ENCODE data around the gene TOP1.

Gene TOP1

DNA sequence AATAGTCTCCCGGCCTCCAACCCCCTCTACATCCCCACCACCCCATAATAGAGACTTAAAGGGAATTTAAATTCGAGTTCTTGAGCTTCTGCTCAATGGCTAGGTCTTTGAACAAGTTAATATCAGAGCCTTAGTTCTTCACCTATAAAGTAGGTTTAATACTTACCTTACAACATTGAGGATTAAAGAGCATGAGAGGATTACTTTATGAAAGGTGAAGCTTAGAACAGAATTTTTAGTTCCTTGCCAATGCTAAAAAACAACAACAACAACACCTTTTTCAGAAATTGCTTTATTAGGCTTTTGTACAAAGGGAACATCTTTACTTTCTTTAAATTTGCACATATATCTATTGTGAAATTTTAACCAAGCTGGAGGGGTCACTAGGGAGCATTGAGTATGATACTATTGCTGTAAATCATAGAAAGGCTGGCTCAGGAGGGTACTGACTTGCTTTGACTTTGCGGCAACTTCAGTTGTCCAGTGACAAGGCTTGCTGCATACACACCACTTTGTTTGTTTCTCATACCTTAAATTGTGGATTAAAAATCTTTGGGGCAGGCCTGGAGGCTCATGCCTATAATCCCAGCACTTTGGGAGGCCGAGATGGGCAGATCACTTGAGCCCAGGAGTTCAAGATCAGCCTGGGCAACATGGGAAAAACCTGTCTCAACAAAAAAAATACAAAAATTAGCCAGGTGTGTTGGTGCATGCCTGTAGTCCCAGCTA lies 9.7 kb downstream of the TOP1 start:
- DNase-seq (ENCODE audit: low spot score) = no peak

DNA sequence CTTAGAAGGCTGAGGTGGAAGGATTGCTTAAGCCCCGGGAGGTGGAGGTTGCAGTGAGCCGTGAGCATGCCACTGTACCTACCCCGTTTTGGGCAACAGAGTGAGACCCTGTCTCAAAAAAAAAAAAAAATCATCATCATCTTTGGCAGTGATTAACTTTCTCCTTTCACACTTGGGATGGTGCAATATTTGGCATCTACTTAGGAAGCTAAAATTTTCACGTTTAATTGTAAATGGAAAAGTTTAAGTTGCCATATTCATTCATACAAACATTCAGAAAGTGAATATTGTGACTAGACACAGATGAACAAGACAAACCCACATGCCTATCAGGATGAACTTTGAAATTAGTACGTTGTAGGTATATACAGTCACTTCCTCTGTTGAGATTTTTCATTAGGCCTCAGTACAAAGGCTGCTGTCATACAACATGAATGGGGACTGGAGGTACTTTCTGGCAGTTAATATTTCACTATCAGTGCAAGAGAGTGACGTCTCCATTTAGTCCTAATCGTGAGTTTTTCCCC lies 10.3 kb downstream of the TOP1 start:
- DNase-seq (ENCODE audit: low spot score) = no peak

DNA sequence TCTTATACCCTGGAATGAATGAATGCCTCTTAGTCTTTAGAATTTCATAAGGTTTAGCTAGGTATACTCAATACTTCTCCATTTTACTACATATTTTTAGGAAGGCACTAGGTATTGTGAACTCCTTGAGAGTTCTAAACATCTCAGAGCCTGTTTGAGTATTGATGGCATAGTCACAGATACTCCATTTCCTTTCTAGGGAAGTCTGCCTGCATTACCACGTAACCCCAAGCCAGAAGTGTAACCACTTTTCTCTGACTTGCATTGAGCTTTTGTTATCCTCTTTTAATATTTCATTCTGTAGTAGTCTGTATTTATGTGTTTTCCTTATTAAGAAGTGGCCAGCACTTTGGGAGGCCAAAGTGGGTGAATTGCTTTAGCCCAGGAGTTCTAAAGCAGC lies 12.2 kb downstream of the TOP1 start:
- no peak for DNase-seq (ENCODE audit: low spot score)

- no peak for DNase-seq (ENCODE audit: low spot score)
These were observed 13.1 kb downstream of the TOP1 start for GRCh38 chr20:41041693-41042092.

GRCh38 chr20:41044409-41045062 lies 15.9 kb downstream of the TOP1 start:
- DNase-seq (ENCODE audit: low spot score) = no peak

DNA sequence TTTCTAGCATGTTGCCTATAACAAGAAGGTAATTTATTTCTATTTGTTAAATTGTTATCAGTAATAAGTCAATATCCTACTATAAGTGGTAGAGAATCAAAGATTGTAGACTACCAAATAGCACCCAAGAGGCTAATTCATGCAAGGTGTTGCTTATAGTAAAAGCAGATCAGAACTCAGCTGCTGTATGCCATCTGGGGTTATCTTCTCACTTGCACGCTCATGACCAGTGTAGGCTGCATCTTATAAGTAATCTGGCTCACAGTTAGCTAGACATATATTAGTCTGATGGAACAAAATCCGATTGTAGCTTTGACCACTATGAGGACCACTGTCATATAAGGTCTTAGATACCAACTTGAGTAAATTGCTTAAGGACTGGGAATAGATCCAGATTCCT lies 17.0 kb downstream of the TOP1 start:
- DNase-seq (ENCODE audit: low spot score) = no peak

DNA sequence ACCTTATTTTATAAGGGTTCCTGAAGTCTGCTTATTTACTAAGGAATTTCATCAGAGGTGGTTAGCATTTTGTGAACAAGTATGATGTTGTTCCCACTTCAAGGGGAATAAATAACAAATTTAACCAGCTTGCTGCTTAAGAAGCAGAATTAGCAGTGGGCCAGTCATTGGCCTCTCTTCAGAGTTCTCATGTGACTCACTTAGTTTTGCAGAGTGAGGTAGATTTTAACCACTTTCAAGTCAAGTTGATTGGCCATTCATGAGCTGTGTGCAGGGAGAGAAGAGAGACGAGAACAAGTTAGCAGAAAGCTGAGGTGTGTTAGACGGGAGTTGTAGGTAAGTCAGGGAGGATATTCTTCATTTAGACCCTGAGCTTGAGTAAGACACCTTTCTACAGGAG lies 18.1 kb downstream of the TOP1 start:
- DNase-seq (ENCODE audit: low spot score) = no peak

GRCh38 chr20:41047279-41047974 lies 18.8 kb downstream of the TOP1 start:
- no peak for DNase-seq (ENCODE audit: low spot score)

GRCh38 chr20:41047975-41048305 lies 19.3 kb downstream of the TOP1 start:
- DNase-seq (ENCODE audit: low spot score) = no peak

DNA sequence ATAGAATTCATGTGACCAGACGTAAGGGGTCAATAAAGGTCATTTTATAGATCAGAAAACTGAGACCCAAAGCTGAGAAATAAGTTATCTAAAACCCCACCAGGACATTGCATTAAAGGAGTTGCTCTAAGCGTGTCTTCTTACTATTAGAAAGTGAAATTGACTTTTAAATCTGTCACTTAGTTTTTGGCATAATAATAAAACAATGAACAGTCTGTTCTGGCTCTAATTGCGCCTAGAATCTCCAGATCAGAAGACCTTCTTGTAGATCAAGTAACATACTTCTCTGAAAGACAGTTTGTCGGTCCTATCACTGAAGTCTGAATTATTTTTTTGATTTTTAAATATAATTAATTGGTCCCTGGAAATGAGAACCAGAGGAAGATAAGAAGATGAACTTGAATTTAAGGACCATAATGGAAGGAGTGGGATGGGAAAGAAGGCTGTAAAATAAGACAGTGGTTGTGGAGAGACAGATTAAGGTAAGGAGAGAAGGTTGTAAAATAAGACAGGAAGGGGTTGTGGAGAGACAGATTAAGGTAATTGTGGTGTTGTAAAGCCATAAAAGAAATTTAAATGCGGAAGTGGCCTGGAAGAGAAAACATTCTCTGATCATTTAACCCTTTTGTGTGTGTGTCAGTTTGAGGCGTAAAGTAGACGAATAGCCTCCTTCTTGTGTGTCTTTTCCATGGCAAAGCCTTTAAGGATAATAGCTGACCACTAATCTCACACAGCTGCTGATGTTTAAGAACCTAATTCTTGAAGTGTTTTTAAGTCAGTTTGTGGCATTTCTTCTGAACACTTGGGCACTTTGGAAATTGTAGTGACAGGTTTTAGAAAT lies 20.1 kb downstream of the TOP1 start:
- DNase-seq (ENCODE audit: low spot score) = no peak

DNA sequence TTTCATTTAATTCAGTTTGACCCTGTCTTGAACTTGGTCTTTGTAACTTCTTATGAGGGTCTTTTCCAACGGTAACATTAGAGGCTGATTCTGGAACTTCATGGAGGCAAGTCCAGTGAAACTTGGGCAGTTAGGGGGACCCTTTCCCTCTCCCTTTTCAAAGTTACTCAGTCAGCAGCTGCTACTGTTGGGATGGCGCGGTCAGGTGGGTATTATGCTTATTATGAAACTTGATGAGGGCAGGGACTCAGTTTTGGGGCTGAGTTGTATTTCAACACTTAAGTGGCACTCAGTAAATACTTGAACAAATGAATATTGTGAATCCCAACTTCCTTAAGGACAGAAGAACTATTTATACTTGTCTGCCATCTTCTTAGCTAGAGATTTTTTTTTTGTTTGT lies 20.8 kb downstream of the TOP1 start:
- DNase-seq (ENCODE audit: low spot score) = no peak

DNA sequence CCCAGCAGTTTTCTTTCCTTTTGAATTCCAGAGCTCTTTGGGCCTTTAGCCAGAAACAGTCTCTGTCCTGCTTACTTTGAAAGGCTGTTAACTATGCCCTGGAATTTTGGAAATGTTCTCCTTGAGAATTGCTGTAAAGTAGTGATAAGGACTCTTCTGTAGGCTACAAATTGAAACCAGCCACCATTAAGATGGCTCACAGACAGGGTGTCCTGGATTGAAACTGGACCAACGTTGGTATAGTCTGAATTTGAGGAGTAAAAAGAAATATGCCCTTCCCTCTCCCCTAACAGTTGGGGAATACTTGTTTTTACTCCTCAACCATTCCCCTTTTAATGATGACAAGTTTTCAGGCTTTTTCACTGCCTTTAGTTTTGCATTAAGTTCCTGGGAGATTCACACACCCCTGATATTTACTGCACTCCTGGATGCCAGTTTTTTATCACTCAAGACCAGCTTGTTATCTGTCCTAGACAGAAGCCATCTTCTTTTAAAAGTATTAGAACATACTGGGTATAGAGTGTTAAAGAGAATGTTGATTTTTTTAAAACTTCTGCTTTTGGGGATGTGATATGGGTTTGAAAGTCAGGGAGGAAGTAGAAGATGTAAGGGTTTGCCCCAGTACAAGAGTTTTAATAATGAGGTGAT lies 21.9 kb downstream of the TOP1 start:
- DNase-seq (ENCODE audit: low spot score) = no peak

GRCh38 chr20:41051009-41051825 lies 22.6 kb downstream of the TOP1 start:
- DNase-seq (ENCODE audit: low spot score) = no peak

DNA sequence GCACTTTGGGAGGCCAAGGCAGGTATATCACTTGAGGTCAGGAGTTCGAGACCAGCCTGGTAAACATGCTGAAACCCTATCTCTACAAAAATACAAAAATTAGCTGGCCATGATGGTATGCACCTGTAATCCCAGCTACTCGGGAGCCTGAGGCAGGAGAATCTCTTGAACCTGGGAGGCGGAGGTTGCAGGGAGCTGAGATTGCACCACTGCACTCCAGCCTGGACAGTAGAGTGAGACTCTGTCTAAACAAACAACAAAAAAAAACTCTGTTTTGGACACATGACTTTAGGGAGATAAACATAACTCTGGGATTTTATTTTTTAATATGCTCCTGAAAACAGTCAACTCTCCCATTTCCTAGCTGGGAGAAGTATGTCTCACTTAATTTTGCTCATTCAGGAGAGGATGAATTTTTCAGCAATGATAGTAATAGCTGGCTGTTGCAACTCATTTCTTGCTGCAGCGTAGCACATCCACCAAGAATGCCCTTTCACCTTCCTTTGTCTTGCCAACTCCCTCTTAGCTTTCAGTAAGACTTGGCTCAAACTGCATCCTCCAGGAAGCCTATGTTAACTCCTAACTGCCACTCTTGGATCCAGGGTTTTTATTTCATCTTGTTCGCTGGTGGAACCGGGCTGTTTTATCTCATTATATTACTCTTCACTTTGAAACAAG lies 24.3 kb downstream of the TOP1 start:
- no peak for DNase-seq (ENCODE audit: low spot score)

GRCh38 chr20:41054070-41054846 lies 25.6 kb downstream of the TOP1 start:
- no peak for DNase-seq (ENCODE audit: low spot score)

DNA sequence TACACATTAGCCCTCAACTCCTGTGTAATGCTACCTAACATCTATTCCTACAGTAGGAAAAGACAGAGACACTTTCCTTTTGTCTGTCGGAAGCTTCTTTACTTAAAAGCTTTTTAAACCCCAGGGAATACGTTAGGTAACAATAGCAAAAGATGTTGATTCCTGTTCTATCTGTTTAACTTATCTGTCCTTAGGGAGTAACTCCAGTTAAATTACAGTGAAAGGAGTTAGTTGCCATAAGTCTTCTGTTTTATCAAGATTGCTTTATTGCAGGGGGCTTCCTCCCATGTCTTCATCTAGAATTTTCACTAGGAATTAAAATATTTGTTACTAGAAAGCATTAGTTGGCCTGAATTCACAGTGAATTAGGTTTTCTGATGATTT lies 26.2 kb downstream of the TOP1 start:
- no peak for DNase-seq (ENCODE audit: low spot score)

GRCh38 chr20:41055679-41056078 lies 27.1 kb downstream of the TOP1 start:
- DNase-seq (ENCODE audit: low spot score) = no peak

- no peak for DNase-seq (ENCODE audit: low spot score)
These were observed 29.5 kb downstream of the TOP1 start for GRCh38 chr20:41057999-41058673.
